H1 (cell line): ENCODE measurements around the gene CD58. TPM values are rescaled to one million over a fixed set of nuclear protein-coding genes. Genes with fewer than 3 reads are reported as not detected.
A peak's percentile ranks its signal among the peaks of the same experiment; 100 is the strongest.

Experiments used
- CTCF ChIA-PET: fragments of 300-600 bp; sonication (Branson Sonifier 250); formaldehyde crosslinking; loops from one replicate; lab custom pipeline; 2021; ENCODE audit not compliant: partially characterized antibody; lab: Charles Lee
- POLR2A ChIA-PET: fragments of 300-600 bp; sonication (Branson Sonifier 250); formaldehyde crosslinking; loops from one replicate; lab custom pipeline; 2021; ENCODE audit warnings: inconsistent platforms; ENCODE audit not compliant: partially characterized antibody; lab: Charles Lee
- DNase-seq, 2 experiments: peaks; one replicate each; pipeline versions ENCODE4 v3.0.0 to v3.0.0-alpha.2; 2010 to 2022; ENCODE audit warnings: low spot score in 2 of 2, low read depth in 1 of 2, mixed read lengths in 1 of 2
- FAIRE-seq: peaks from 2 replicates; lab custom pipeline; 2011; peaks lifted over from hg19 to GRCh38; lab: Jason Lieb, UNC
- H2AFZ ChIP-seq: 2 replicates; pipeline ENCODE4 v1.8.1; 2012; ENCODE audit warnings: low read length, inconsistent platforms
- H2AK5ac ChIP-seq: 2 replicates; pipeline ENCODE4 v1.6.1; 2013; ENCODE audit warnings: low read depth, low read length
- H2BK120ac ChIP-seq: replicated peaks from 2 replicates; pipeline ENCODE3; 2013; ENCODE audit warnings: low read depth, low read length, inconsistent platforms
- H2BK12ac ChIP-seq: 2 replicates; pipeline ENCODE4 v1.6.1; 2013; ENCODE audit warnings: low read depth, low read length
- H2BK15ac ChIP-seq: 2 replicates; pipeline ENCODE4 v1.6.1; 2013; ENCODE audit warnings: low read length
- H2BK20ac ChIP-seq: 2 replicates; pipeline ENCODE4 v1.6.1; 2013; ENCODE audit warnings: low read length
- H2BK5ac ChIP-seq: 2 replicates; pipeline ENCODE4 v1.6.1; 2013; ENCODE audit warnings: low read depth, low read length
- H3K14ac ChIP-seq: 2 replicates; pipeline ENCODE4 v1.6.1; 2013; ENCODE audit warnings: inconsistent platforms; ENCODE audit not compliant: insufficient read length
- H3K18ac ChIP-seq: 2 replicates; pipeline ENCODE4 v1.6.1; 2013; ENCODE audit warnings: low read length; ENCODE audit errors: extremely low read depth
- H3K23ac ChIP-seq: 2 replicates; pipeline ENCODE4 v1.6.1; 2013; ENCODE audit warnings: inconsistent platforms; ENCODE audit not compliant: insufficient read length
- H3K23me2 ChIP-seq: 2 replicates; pipeline ENCODE4 v1.6.1; 2013; ENCODE audit warnings: low read depth, low read length
- H3K27ac ChIP-seq: 2 replicates; pipeline ENCODE4 v1.6.1; 2011; ENCODE audit warnings: low read depth, low read length, inconsistent platforms
- H3K27me3 ChIP-seq, 4 experiments: replicated peaks in 1 of 4; 1 replicate in 1 of 4; 2 replicates in 3 of 4; pipeline versions ENCODE4 v1.6.1 to v1.8.1; 2011 to 2013; ENCODE audit warnings: low read length in 3 of 4, mild to moderate bottlenecking in 3 of 4, inconsistent platforms in 2 of 4, mixed read lengths in 2 of 4, moderate library complexity in 1 of 4; ENCODE audit not compliant: control insufficient read depth in 3 of 4, insufficient read depth in 3 of 4; ENCODE audit errors: extremely low read depth in 1 of 4
- H3K36me3 ChIP-seq, 4 experiments: 2 replicates each; pipeline versions ENCODE4 v1.6.1 to v1.8.1; 2011 to 2013; ENCODE audit warnings: mild to moderate bottlenecking in 4 of 4, low read length in 3 of 4, moderate library complexity in 2 of 4, control low read depth in 1 of 4, inconsistent platforms in 1 of 4; ENCODE audit not compliant: insufficient read depth in 4 of 4, control insufficient read depth in 2 of 4
- H3K4ac ChIP-seq: replicated peaks from 2 replicates; pipeline ENCODE3; 2013; ENCODE audit warnings: low read length, low read depth, mixed read lengths, inconsistent platforms; ENCODE audit not compliant: insufficient read length
- H3K4me1 ChIP-seq, 4 experiments: replicated peaks in 1 of 4; 1 replicate in 1 of 4; 2 replicates in 3 of 4; pipeline versions ENCODE4 v1.6.1 to v1.8.1; 2011 to 2013; ENCODE audit warnings: low read length in 3 of 4, inconsistent platforms in 2 of 4, mixed read lengths in 1 of 4; ENCODE audit not compliant: insufficient read depth in 4 of 4, control insufficient read depth in 3 of 4
- H3K4me2 ChIP-seq, 2 experiments: 2 replicates each; pipeline versions ENCODE4 v1.6.1 to v1.8.1; 2011 to 2013; ENCODE audit warnings: low read depth in 2 of 2, low read length in 2 of 2, control low read depth in 1 of 2, inconsistent platforms in 1 of 2, mild to moderate bottlenecking in 1 of 2; ENCODE audit not compliant: insufficient read depth in 1 of 2
- H3K4me3 ChIP-seq, 4 experiments: fragments of 200-600, 300-600 bp in 1 of 4; sonication (generic), shearing (Covaris generic), sonication (Bioruptor Twin) in 1 of 4; 2 replicates each; pipeline versions ENCODE4 v1.5.1 to v1.8.1; 2011 to 2016; ENCODE audit warnings: low read length in 4 of 4, low read depth in 3 of 4, control low read depth in 2 of 4, inconsistent platforms in 2 of 4, mild to moderate bottlenecking in 2 of 4, mixed read lengths in 1 of 4, moderate library complexity in 1 of 4; ENCODE audit not compliant: insufficient read depth in 2 of 4; ENCODE audit errors: extremely low read depth in 1 of 4
- H3K56ac ChIP-seq: replicated peaks from 2 replicates; pipeline ENCODE3; 2013; ENCODE audit warnings: low read depth, mild to moderate bottlenecking, mixed read lengths, low read length, inconsistent platforms; ENCODE audit not compliant: insufficient read length
- H3K79me1 ChIP-seq: 2 replicates; pipeline ENCODE4 v1.6.1; 2013; ENCODE audit warnings: low read depth, low read length, control low read depth
- H3K79me2 ChIP-seq, 2 experiments: 2 replicates each; pipeline versions ENCODE4 v1.6.1 to v1.8.1; 2012 to 2013; ENCODE audit warnings: low read length in 2 of 2, mild to moderate bottlenecking in 2 of 2, inconsistent platforms in 1 of 2; ENCODE audit not compliant: insufficient read depth in 2 of 2, control insufficient read depth in 1 of 2
- H3K9ac ChIP-seq, 4 experiments: replicated peaks in 1 of 4; 1 replicate in 1 of 4; 2 replicates in 3 of 4; pipeline versions ENCODE4 v1.6.1 to v1.8.1; 2011 to 2013; ENCODE audit warnings: low read depth in 3 of 4, low read length in 3 of 4, control low read depth in 2 of 4, mild to moderate bottlenecking in 2 of 4, moderate library complexity in 2 of 4, inconsistent platforms in 1 of 4; ENCODE audit errors: extremely low read depth in 1 of 4
- H3K9me3 ChIP-seq, 2 experiments: 2 replicates each; pipeline versions ENCODE4 v1.6.1 to v1.8.1; 2012 to 2013; ENCODE audit warnings: mild to moderate bottlenecking in 2 of 2, moderate library complexity in 2 of 2, control low read depth in 1 of 2, inconsistent platforms in 1 of 2, low read depth in 1 of 2, low read length in 1 of 2, mixed read lengths in 1 of 2; ENCODE audit not compliant: insufficient read depth in 2 of 2
- H4K20me1 ChIP-seq, 2 experiments: replicated peaks in 1 of 2; 2 replicates each; pipeline versions ENCODE3 to v1.8.1; 2011 to 2013; ENCODE audit warnings: inconsistent platforms in 2 of 2, low read length in 2 of 2, mild to moderate bottlenecking in 1 of 2; ENCODE audit not compliant: insufficient read depth in 2 of 2, control insufficient read depth in 1 of 2
- H4K5ac ChIP-seq: 2 replicates; pipeline ENCODE4 v1.6.1; 2013; ENCODE audit warnings: low read length, low read depth, mixed read lengths, inconsistent platforms; ENCODE audit not compliant: insufficient read length
- H4K8ac ChIP-seq: 2 replicates; pipeline ENCODE4 v1.8.0; 2013; ENCODE audit warnings: mild to moderate bottlenecking, moderate library complexity, low read length, inconsistent platforms; ENCODE audit not compliant: insufficient read depth; ENCODE audit errors: extremely low read depth
- H4K91ac ChIP-seq: replicated peaks from 2 replicates; pipeline ENCODE3; 2013; ENCODE audit warnings: low read length, mixed read lengths, inconsistent platforms; ENCODE audit not compliant: insufficient read length
- JUND ChIP-seq: IDR thresholded peaks from 2 replicates; pipeline ENCODE4 v1.6.1; 2011; ENCODE audit warnings: mild to moderate bottlenecking, improper control_type of control experiment, low read length
- YY1 ChIP-seq: IDR thresholded peaks from 2 replicates; pipeline ENCODE4 v1.6.1; 2011; ENCODE audit warnings: low read depth, mild to moderate bottlenecking, low read length
- WGBS, 2 experiments: shearing (Covaris generic) in 1 of 2; methylation state at CpG; one replicate each; pipeline versions ENCODE4 v1.1.6 to v1.1.7; 2013 to 2015; ENCODE audit warnings: low lambda C conversion rate in 2 of 2, mixed read lengths in 2 of 2, inconsistent platforms in 1 of 2, low coverage in 1 of 2, missing lambda C conversion rate in 1 of 2; ENCODE audit not compliant: insufficient replicate concordance in 2 of 2, insufficient coverage in 1 of 2, insufficient read length in 1 of 2; ENCODE audit errors: extremely low coverage in 1 of 2, missing lambda C conversion rate in 1 of 2; 5-methylcytosine and 5-hydroxymethylcytosine counted together
- polyA plus RNA-seq, 7 experiments: library from polyadenylated mRNA; depleted of rRNA in 3 of 7; stranded (reverse) in 5 of 7; unstranded in 2 of 7; fragments of >200 nt in 5 of 7; fragments of 200-250 nt in 2 of 7; gene quantifications; 1 replicate in 5 of 7; 2 replicates in 1 of 7; 4 replicates in 1 of 7; pipeline versions ENCODE4 v1.2.1 to v1.2.3, GENCODE V29; 2011 to 2013; ENCODE audit warnings: missing spikeins in 2 of 7, mixed read lengths in 2 of 7
- total RNA-seq: library from RNA; stranded (reverse); fragmentation: NEBNext Ultra II Directional; extraction: Animal tissue kit (Norgen Biotek cat#: 25700); gene quantifications from 2 replicates; pipeline ENCODE4 v1.2.1, GENCODE V29; 2021

CD58 gene
- total and polyA plus RNA-seq, 2 of the 8 experiments (the other 6 are each of a cell fraction or from before 2014, with no cell fraction given), result 5.3 to 5.5 TPM

DNA sequence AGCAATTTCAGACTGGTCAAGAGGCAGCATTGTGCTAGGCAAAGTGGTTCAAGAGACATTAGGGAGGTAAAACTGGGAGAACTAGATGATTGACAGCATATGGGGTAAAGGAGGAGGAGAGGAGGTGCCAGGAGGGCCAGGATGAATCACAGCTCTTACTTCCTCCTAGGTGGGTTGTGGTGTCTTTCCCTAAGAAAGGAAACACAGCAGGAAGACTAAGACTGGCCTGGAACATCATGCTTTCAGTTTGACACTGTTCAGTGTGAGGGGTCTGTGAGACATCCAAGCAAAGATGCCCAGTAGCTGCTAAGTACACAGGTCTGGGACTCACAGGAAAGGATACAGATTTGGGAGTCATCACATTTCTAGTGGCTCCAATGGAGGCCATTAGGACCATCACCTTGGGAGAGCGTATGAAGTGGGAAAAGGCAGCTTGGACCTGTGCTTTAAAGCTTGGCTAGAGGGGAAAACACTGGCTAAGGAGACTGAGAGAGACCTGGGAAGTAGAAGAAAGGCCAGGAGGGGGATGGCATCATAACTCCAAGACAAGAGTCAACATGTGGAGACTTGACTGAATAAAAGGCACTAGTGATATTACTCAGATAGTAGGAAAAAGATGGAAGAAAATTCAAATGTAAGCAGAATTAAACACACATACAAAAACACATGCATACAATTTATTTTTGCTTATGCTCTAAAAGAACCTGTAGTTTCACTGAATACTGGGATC is 17.3 kb downstream of the CD58 start:
- peak; percentile 39 for FAIRE-seq
- H4K91ac ChIP-seq, result no peak overlapping the region
- H3K4me1 ChIP-seq, result peaks cover 0 to 7% (median 3%) of the 10 kb centered on the region in 4 experiments; a peak in 3 of 7 replicates
- no peak overlapping the region for H2BK5ac ChIP-seq
- no peaks in the 10 kb centered on the region for H3K36me3 ChIP-seq
- no peak overlapping the region; the same call in 1 of the 2 replicates for H2AK5ac ChIP-seq
- no peak for DNase-seq
- peak overlapping the region; percentile 57; the same call in 1 of the 2 replicates for H2AFZ ChIP-seq
- CTCF ChIA-PET, result no interaction called here
- no peak overlapping the region for H3K4ac ChIP-seq
- 0 out of 8 replicates have a peak overlapping the region, but pooled peaks of 2 of the 4 experiments have one; percentile 6 to 18 for H3K4me3 ChIP-seq
- H4K20me1 ChIP-seq, result no peaks in the 10 kb centered on the region
- H4K5ac ChIP-seq, result no peak overlapping the region
- no peaks in the 10 kb centered on the region for H3K27me3 ChIP-seq
- no peak overlapping the region for H2BK120ac ChIP-seq
- no peaks in the 10 kb centered on the region for H3K23me2 ChIP-seq
- no peak overlapping the region for H2BK20ac ChIP-seq
- no peaks in the 10 kb centered on the region; a peak in 1 of 4 replicates for H3K79me2 ChIP-seq
- H3K27ac ChIP-seq, result no peak overlapping the region
- peak overlapping the region; percentile 18 to 50; a peak in 2 of 4 replicates for H3K4me2 ChIP-seq
- H3K9me3 ChIP-seq, result no peaks in the 10 kb centered on the region
- H4K8ac ChIP-seq, result no peak overlapping the region
- POLR2A ChIA-PET, result interaction anchor here (0.7 kb wide), 1 partner anchor 285 kb away, joined by 3 read pairs; no protein-coding TSS in a partner anchor
- 89% methylated on average over 1 of the region's 1 CpG; no CpG with 5 or more reads in 1 of the 2 experiments for WGBS, 2 experiments
- no peak overlapping the region for H2BK15ac ChIP-seq
- H3K18ac ChIP-seq, result 0 out of 2 replicates have a peak overlapping the region, but pooled peaks have one; percentile 29
- H3K23ac ChIP-seq, result no peak overlapping the region
- H3K79me1 ChIP-seq, result no peaks in the 10 kb centered on the region
- no peak overlapping the region; a peak in 1 of 7 replicates for H3K9ac ChIP-seq
- H2BK12ac ChIP-seq, result peak overlapping the region; percentile 41; the same call in 1 of the 2 replicates
- H3K14ac ChIP-seq, result no peak overlapping the region
- TF ChIP-seq JUND, result 0 out of 2 replicates have a peak, but pooled peaks have one; percentile 25
- no peak for TF ChIP-seq YY1
- no peak overlapping the region for H3K56ac ChIP-seq
